ENCODE data around the gene PGP.

DNA sequence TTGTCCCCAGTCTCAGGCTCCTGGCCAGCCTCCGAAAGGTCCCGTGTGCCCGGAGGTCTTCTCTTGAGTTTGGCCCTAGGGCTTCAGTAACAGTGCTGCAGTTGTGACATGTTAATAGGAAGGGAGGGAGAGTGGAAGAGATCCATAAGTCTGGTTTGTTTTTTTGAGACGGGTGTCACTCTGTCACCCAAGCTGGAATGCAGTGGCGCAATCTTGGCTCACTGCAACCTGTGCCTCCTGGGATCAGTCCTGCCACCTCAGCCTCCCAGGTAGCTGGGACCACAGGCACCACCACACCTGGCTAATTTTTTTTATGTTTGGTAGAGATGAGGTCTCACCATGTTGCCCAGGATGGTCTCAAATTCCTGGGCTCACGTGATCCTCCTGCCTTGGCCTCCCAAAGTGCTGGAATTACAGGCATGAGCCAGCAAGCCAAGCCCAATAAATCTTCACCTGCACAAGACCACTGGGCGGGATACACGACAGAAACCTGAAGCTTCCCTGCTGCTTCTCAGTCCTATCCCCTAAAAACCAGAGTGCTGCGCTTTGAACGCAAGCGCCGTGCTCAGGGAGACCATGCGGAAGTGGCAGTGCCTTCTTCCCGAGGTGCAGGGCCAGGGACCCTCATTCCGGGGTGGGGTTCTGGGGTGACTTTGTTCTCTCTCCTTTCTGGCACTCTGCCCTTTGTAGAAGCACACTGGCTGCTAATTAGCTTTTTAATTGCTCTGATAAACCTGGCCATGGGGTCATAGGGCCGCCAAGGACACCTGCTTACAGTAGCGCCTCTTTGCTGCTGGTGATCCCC lies 48.2 kb downstream of the PGP start:
- TF ChIP-seq ZNF384 (IDR thresholded peaks at IDR 0.05) (no peak), ARNT (IDR thresholded peaks at IDR 0.05) (no peak), CTBP1 (IDR thresholded peaks at IDR 0.05; ENCODE audit: borderline replicate concordance) (no peak), L3MBTL2 (conservative IDR thresholded peaks at IDR 0.05) (no peak), FOXM1 (IDR thresholded peaks at IDR 0.05; ENCODE audit: borderline replicate concordance) (no peak), HDGF (IDR thresholded peaks at IDR 0.05; ENCODE audit: borderline replicate concordance) (no peak), NFRKB (IDR thresholded peaks at IDR 0.05) (no peak), TARDBP (IDR thresholded peaks at IDR 0.05) (no peak), BHLHE40 (IDR thresholded peaks at IDR 0.05; ENCODE audit: borderline replicate concordance) (no peak), FOXA1 (IDR thresholded peaks at IDR 0.05) (no peak), ELF4 (IDR thresholded peaks at IDR 0.05) (no peak)
- TF ChIP-seq, protein P1, sequence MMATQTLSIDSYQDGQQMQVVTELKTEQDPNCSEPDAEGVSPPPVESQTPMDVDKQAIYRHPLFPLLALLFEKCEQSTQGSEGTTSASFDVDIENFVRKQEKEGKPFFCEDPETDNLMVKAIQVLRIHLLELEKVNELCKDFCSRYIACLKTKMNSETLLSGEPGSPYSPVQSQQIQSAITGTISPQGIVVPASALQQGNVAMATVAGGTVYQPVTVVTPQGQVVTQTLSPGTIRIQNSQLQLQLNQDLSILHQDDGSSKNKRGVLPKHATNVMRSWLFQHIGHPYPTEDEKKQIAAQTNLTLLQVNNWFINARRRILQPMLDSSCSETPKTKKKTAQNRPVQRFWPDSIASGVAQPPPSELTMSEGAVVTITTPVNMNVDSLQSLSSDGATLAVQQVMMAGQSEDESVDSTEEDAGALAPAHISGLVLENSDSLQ (IDR thresholded peaks at IDR 0.05) = no peak

Measured in HEK293T (cell line).